ENCODE results near the gene ZC3H4.

Gene ZC3H4

DNA sequence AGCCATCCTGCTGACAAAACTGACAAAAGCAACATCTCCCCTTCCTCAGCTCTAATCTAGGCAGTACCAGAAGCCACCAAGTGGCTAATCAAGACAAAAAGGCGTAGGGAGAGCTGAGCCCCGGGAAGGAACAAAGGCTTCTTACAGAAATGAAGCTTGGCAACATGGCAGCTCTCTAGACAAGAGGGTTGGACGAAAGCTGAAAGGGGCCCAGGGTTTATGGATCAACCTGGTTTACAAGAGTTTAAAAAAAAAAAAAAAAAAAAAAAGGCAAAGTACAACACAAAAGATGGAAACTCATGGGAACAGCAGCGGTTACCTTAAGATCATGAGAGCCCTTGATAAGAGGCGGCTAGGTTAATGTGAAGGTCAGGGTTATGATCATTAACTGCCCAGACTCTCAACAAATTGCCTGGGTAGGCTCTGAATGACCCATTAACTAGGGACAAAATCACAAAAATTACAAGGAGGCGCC is 14.0 kb downstream of the ZC3H4 start:
- TF ChIP-seq MYC (IDR thresholded peaks at IDR 0.05; ENCODE audit: low read depth, low read length) (no peak), POLR2A (IDR thresholded peaks at IDR 0.05; ENCODE audit: extremely low read depth, insufficient read length) (no peak), MAX (IDR thresholded peaks at IDR 0.05; ENCODE audit: low read depth, low read length) (no peak)
- TF ChIP-seq, protein P1, sequence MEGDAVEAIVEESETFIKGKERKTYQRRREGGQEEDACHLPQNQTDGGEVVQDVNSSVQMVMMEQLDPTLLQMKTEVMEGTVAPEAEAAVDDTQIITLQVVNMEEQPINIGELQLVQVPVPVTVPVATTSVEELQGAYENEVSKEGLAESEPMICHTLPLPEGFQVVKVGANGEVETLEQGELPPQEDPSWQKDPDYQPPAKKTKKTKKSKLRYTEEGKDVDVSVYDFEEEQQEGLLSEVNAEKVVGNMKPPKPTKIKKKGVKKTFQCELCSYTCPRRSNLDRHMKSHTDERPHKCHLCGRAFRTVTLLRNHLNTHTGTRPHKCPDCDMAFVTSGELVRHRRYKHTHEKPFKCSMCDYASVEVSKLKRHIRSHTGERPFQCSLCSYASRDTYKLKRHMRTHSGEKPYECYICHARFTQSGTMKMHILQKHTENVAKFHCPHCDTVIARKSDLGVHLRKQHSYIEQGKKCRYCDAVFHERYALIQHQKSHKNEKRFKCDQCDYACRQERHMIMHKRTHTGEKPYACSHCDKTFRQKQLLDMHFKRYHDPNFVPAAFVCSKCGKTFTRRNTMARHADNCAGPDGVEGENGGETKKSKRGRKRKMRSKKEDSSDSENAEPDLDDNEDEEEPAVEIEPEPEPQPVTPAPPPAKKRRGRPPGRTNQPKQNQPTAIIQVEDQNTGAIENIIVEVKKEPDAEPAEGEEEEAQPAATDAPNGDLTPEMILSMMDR (IDR thresholded peaks at IDR 0.05; ENCODE audit: low read depth, low read length) = peak; percentile 2
- H3K4me3 ChIP-seq (ENCODE audit: low read depth, low read length) = no peak overlapping the region
- DNase-seq (ENCODE audit: low read depth) = peak; percentile 28

GRCh38 chr19:47098608-47099007 is 15.0 kb downstream of the ZC3H4 start:
- no peak for DNase-seq (ENCODE audit: low read depth)
- no peak overlapping the region for H3K4me3 ChIP-seq (ENCODE audit: low read depth, low read length)
- TF ChIP-seq MYC (IDR thresholded peaks at IDR 0.05; ENCODE audit: low read depth, low read length) (no peak), MAX (IDR thresholded peaks at IDR 0.05; ENCODE audit: low read depth, low read length) (no peak), POLR2A (IDR thresholded peaks at IDR 0.05; ENCODE audit: extremely low read depth, insufficient read length) (no peak)
- TF ChIP-seq, protein P1 (IDR thresholded peaks at IDR 0.05; ENCODE audit: low read depth, low read length) = no peak

DNA sequence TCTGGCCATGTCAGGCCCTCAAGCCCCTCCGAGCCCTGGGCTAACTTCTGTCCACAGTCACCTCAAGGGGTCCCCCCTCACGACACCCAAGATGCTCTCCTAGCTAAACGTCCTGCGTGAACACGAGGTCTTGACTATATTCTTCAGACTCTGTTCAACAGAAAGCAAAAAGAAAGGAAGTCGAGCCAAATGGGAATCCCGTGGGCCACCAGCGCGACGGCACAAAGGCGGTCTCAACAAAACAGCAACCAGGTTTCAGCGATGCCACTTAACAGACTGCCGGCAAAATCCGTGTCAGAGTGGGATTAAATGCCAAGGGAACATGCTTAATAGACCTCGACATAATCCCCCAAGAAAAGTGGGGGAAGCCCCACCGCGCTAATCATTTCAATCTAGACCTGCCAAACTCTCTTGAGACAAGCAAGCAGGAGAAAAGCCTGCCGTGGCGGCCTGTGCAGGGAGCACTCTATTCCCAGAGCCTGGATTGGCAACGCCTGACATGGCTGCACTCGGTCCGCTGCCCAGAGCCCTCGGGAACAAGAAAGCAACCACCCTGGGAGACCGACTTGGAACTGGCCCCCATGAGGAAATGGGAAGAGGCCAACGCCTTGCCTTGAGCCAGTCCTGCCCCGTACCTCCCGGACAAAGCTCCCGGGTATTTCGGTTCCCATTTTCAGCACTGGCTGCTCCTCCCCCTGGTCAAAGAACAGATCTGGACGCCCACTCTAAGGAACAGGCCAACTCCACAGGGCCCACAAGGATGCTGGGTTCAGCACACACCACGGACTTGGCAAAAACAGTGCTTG is 16.0 kb downstream of the ZC3H4 start:
- TF ChIP-seq MAX (IDR thresholded peaks at IDR 0.05; ENCODE audit: low read depth, low read length) = no peak
- TF ChIP-seq, protein P1 (IDR thresholded peaks at IDR 0.05; ENCODE audit: low read depth, low read length) = no peak
- no peak for TF ChIP-seq MYC (IDR thresholded peaks at IDR 0.05; ENCODE audit: low read depth, low read length)
- TF ChIP-seq POLR2A (IDR thresholded peaks at IDR 0.05; ENCODE audit: extremely low read depth, insufficient read length) = no peak
- H3K4me3 ChIP-seq (ENCODE audit: low read depth, low read length) = no peak overlapping the region
- no peak for DNase-seq (ENCODE audit: low read depth)

- TF ChIP-seq, protein P1 (IDR thresholded peaks at IDR 0.05; ENCODE audit: low read depth, low read length) = no peak
- TF ChIP-seq MYC (IDR thresholded peaks at IDR 0.05; ENCODE audit: low read depth, low read length) = 0 out of 2 replicates have a peak, but pooled peaks have one; percentile 15
- no peak for TF ChIP-seq POLR2A (IDR thresholded peaks at IDR 0.05; ENCODE audit: extremely low read depth, insufficient read length)
- no peak for TF ChIP-seq MAX (IDR thresholded peaks at IDR 0.05; ENCODE audit: low read depth, low read length)
- DNase-seq (ENCODE audit: low read depth) = no peak
- no peak overlapping the region for H3K4me3 ChIP-seq (ENCODE audit: low read depth, low read length)
Observed at GRCh38 chr19:47096721-47097120, 16.9 kb downstream of the ZC3H4 start.

- DNase-seq (ENCODE audit: low read depth) = no peak
- no peak for TF ChIP-seq MYC (IDR thresholded peaks at IDR 0.05; ENCODE audit: low read depth, low read length)
- TF ChIP-seq MAX (IDR thresholded peaks at IDR 0.05; ENCODE audit: low read depth, low read length) = no peak
- no peak for TF ChIP-seq POLR2A (IDR thresholded peaks at IDR 0.05; ENCODE audit: extremely low read depth, insufficient read length)
- TF ChIP-seq, protein P1 (IDR thresholded peaks at IDR 0.05; ENCODE audit: low read depth, low read length) = no peak
- H3K4me3 ChIP-seq (ENCODE audit: low read depth, low read length) = no peak overlapping the region
Observed at GRCh38 chr19:47096100-47096704, 17.4 kb downstream of the ZC3H4 start.

All from NB4 (cell line).